ENCODE results near the gene F12.

GRCh38 chr5:177429248-177430040 lies 20.1 kb upstream of the F12 start:
- TF ChIP-seq CTCF (IDR thresholded peaks at IDR 0.05) (no peak), EP300 (IDR thresholded peaks at IDR 0.05) (no peak), POLR2AphosphoS5 (IDR thresholded peaks at IDR 0.05) (no peak)

Measured in gastroesophageal sphincter (tissue), 3 donors.